CD4-positive, alpha-beta T cell treated with Interleukin-17A for 4 hours (primary cell): ENCODE results near the gene PHLDB2.
A peak's percentile ranks its signal among the peaks of the same experiment; 100 is the strongest.

Experiments used
- DNase-seq: peaks from one replicate; pipeline ENCODE4 v3.0.0-alpha.2; 2020; ENCODE audit warnings: mixed read lengths

Gene PHLDB2

GRCh38 chr3:112002096-112002971, 143.3 kb downstream of the PHLDB2 start:
- DNase-seq, result peak; percentile 61

- DNase-seq, result no peak
Measured at GRCh38 chr3:112003321-112004080, 144.4 kb downstream of the PHLDB2 start.

DNA sequence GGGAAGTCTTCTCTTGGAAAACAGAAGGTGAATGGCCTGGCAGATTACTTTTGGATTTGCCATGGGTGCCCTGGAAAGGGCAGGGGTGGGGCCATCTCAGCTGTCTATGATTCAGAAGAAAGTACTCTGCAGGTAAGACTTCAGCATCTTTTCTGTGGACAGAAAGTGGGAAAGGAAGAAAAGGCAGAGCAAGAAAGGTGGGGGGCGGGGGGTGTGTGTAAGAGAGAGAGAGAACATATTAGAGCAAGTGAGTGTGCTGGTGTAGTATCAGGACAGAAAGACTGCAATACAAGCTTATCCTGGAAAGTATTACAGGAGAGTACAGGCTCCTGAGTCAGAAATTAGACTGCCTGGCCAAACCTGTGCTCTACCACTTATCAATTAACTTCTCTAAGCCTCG, 145.1 kb downstream of the PHLDB2 start:
- no peak for DNase-seq

GRCh38 chr3:112004669-112005068, 145.6 kb downstream of the PHLDB2 start:
- DNase-seq, result no peak

DNA sequence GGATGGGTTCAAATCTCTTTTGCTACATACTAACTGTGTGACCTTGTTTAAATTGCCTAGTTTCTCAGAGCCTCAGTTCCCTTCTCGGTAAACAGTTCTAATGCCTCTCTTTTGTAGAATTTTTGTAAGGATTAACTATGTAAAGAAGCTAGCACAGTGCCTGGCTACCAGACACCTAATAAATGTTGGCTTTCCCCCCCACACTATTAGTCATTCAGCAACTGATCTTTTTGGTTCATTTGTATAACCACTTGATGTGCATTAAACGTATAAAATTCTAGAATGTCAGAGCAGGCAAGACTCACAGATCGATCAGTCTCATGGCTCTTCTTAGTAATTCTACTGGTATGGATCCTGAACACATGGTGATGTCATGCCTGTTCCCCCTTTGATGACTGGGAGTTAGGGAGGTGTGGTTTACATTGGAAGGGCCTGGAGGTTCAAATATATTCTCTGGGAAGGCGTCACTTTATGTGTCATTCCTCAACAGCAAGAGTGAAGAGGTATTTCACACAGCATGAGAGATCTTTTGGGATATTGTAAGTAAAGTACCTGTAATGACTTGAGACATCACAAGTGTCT, 146.1 kb downstream of the PHLDB2 start:
- DNase-seq, result no peak

DNA sequence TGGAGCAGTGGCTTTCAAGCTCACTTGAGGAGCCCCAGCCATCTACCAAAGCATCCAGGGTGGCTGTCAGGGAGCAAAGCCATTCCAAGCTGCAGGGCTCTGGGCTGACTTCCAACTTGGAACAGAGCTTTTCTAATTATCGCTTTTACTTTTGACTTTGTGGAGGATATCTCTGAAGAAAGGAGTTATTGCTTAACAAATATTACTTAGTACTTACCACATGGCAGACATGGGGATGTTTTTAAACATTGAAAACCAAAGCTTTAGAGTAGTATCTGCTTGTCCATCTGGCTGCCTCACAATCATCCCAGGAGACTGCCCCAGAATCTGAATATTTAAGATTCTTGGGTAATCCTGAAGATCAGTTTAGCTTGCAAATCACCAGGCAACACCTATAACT, 148.6 kb downstream of the PHLDB2 start:
- no peak for DNase-seq

DNA sequence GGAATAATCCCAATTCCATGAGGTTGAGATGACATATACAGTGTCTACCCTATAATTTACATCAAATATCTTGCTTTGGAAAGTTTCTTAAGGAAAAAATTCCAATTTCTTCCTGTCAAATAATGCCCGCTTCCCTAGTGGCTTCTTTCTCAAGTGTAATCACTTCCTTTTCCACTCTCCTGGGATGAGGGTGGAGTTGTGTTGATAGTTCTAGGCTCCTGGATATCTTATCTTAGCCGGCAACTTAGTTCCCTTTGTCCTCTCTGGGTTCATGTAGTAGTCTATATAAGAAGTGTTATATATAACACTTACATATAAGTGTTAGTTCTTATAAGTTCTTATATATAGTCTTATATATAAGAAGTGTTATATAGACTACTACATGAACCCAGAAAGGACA, 150.6 kb downstream of the PHLDB2 start:
- no peak for DNase-seq

GRCh38 chr3:112010636-112011035, 151.6 kb downstream of the PHLDB2 start:
- DNase-seq, result no peak

GRCh38 chr3:112011376-112011940, 152.4 kb downstream of the PHLDB2 start:
- no peak for DNase-seq

DNA sequence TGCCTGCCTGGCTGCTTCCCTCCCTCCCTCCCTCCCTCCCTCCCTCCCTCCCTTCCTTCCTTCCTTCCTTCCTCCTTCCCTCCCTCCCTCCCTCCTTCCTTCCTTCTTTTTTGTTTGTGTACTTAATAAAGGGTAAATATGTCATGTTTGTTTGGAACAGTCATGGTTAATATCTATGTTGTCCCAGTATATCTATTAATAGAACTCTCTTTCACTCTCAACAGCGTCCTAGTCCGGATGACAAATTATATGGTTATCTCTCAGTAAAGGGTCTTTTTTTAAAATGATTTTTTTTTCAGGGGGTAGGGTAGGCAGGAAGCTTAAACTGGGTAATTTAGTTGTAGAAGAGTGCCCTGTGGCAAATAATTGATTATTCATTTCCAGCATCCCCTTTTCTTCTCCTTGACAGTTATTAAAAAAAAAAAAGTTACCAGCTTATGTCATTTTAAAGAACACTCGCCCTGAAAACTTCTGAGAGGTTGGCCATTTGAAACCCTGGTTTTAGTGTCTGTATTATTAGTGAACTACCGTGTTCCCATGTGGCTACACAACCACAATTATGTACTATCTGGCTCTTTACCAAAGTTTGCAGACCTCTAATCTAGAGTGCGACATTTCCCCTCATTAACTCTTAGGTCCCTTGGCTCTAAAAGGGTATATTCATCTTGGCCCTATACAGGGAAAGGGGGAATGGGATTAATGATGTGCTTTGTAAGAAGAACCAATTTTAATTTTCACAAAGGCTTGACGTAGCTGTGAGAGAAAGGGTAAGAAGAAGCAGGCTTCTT, 153.3 kb downstream of the PHLDB2 start:
- no peak for DNase-seq

- DNase-seq, result peak; percentile 73
Measured at GRCh38 chr3:112013058-112013783, 154.2 kb downstream of the PHLDB2 start.

- no peak for DNase-seq
Measured at GRCh38 chr3:112013784-112014143, 154.7 kb downstream of the PHLDB2 start.

DNA sequence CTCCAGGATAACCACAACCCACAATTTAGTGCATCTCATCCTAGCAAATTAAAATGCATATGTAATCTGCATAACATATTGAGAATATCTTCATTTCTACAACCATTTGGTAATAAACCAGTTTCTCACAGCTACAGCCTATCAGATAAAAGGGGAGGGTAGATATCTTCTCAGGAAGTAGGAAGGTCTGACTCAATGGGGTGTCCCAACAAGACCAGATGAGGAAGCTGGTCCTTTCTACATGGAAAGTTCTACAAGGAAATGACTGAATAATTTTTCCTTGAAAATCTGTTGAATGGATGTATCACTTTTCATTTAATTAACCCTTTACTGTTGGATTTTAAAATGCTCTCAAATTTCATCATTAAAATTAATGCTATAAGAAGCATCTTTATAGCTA, 158.0 kb downstream of the PHLDB2 start:
- DNase-seq, result no peak

GRCh38 chr3:112018712-112019111, 159.6 kb downstream of the PHLDB2 start:
- DNase-seq, result no peak

- no peak for DNase-seq
Measured at GRCh38 chr3:112019716-112020115, 160.7 kb downstream of the PHLDB2 start.

DNA sequence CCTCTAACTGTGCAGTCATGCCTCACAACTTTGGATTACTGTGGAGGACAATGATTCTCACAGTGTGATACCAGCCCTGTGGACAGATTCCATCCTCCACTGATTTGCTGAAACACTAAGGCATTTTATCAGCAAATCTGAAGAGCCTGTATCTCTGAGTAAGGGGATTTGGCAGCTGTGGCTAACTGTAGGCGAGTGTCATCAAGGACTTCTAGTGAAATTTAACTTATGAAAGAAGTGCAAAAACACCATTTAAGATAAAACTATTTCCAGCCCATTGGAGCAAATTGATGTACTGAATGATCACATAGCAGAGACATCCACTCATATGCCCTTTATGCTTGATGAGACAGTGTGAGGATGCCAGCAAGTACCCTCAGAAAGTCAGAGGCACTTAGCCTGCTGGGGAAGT, 161.6 kb downstream of the PHLDB2 start:
- no peak for DNase-seq
